ENCODE measurements around the gene AIDA. TPM values are rescaled to one million over a fixed set of nuclear protein-coding genes. Genes with fewer than 3 reads are reported as not detected.

The AIDA gene
- polyA plus RNA-seq, 1 donor = 72.3 TPM

Other genes with a start within 250 kb of the AIDA start
- 1.8 TPM for gene HHIPL2, start 164.4 kb downstream of the AIDA start, polyA plus RNA-seq (ENCODE audit: insufficient read length)
- gene TAF1A, start 122.6 kb downstream of the AIDA start, polyA plus RNA-seq (ENCODE audit: insufficient read length) = 17.3 TPM
- gene MIA3, start 94.4 kb downstream of the AIDA start, polyA plus RNA-seq (ENCODE audit: insufficient read length) = 90.4 TPM
- gene BROX, start 73 bp upstream of the AIDA start, polyA plus RNA-seq (ENCODE audit: insufficient read length) = 56.3 TPM
- not detected for gene FAM177B, start 24.7 kb upstream of the AIDA start, polyA plus RNA-seq (ENCODE audit: insufficient read length)
- 17.2 TPM for gene DISP1, start 102.5 kb upstream of the AIDA start, polyA plus RNA-seq (ENCODE audit: insufficient read length)